NCI-H2029 treated with DMSO at 0.1 percent for 48 hours (cell line): ENCODE measurements around the gene SLC34A1.

ENCODE experiments used
- DNase-seq: peaks from one replicate; lab custom pipeline; 2025; lab: John Stamatoyannopoulos, UW

Gene SLC34A1

GRCh38 chr5:177432143-177432838 is 48.1 kb downstream of the SLC34A1 start:
- no peak for DNase-seq

DNA sequence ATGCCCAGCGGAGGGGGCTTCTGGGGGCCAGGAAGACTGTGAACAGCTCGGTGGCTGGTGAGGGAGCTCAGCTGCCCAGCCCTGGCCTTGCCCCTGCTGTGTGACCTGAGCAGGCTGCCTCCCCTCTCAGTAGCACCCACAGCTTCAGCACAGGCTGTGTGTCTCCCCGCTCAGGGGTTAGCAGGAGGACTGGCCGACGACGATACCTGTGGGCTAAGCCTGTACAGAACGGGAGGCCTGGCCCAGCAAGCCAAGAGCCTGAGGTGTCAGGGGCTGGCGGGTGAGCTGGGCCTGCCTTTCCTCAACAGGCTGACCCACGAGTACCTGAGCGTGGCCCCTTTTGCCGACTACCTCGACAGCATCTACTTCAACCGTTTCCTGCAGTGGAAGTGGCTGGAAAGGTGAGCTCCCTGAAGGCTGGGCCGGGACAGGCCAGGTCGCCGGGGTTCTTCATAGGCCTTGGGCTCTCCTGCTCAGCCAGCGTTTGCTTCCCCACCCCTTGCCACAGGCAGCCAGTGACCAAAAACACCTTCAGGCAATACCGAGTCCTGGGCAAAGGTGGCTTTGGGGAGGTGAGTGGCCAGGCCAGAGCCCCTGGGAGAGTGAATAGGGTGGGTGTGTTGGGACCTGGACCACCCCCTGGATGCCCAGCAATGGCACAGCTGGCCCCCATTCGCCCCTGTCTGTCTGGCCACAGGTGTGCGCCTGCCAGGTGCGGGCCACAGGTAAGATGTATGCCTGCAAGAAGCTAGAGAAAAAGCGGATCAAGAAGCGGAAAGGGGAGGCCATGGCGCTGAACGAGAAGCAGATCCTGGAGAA is 48.8 kb downstream of the SLC34A1 start:
- no peak for DNase-seq

GRCh38 chr5:177433658-177434217 is 49.5 kb downstream of the SLC34A1 start:
- no peak for DNase-seq

DNA sequence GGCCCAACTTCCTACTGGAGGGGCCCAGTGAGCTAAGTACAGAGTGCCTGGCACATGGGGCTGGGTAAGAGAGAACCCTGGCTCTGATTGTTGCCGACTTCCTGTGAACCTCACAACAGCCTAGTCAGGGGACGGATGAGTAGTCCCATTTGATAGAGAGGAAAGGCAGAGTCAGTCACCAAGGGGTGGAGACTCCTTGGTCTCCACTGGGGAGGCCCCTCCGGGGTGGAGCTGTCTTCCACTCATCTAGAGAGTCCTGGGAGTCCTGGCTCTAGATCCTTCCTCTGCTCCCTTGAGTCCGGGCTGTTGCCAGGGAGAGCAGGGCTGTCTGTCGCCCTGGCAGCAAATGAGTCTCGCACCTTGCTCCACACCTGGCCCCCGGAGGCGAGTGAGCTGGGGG is 50.2 kb downstream of the SLC34A1 start:
- no peak for DNase-seq

- DNase-seq = no peak
These were observed 50.9 kb downstream of the SLC34A1 start for GRCh38 chr5:177434942-177435738.

DNA sequence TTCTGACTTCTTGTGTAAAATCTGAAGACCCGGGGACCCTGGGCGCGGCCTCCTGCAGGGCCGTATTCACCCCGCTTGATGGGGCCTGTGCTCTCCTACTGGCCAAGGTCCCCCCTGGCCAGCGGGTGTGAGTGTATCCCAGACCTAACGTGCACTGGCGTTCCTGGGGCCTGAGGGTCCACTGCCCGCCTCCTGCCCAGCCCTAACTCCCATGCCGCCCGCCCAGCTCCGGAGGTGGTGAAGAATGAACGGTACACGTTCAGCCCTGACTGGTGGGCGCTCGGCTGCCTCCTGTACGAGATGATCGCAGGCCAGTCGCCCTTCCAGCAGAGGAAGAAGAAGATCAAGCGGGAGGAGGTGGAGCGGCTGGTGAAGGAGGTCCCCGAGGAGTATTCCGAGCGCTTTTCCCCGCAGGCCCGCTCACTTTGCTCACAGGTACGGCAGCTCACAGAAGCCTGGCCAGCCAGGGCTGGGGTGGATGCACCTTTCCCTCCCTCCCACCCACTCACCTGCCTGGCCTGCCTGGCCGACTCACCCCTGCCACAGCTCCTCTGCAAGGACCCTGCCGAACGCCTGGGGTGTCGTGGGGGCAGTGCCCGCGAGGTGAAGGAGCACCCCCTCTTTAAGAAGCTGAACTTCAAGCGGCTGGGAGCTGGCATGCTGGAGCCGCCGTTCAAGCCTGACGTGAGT is 51.8 kb downstream of the SLC34A1 start:
- DNase-seq = no peak

DNA sequence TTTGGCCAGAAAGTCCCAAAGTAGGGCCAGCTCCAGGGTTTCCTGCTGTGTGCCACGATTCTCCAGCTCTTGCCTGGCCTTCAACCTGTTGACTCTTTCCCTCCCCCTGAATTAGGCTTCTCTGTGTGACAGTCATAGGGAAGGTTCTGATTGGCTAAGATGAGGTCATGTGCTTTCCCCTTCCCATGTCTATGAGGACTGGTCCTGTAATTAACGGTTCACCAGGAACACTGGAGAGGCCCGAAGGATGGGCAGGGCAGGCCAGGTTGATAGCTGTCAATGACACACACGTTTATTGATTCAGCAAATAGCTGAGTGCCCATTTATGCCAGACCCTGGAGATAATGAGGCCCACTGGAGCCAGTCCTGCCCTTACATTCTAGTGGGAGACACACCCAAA is 53.4 kb downstream of the SLC34A1 start:
- no peak for DNase-seq

GRCh38 chr5:177438468-177438867 is 54.2 kb downstream of the SLC34A1 start:
- no peak for DNase-seq

GRCh38 chr5:177439518-177440053 is 55.4 kb downstream of the SLC34A1 start:
- no peak for DNase-seq

DNA sequence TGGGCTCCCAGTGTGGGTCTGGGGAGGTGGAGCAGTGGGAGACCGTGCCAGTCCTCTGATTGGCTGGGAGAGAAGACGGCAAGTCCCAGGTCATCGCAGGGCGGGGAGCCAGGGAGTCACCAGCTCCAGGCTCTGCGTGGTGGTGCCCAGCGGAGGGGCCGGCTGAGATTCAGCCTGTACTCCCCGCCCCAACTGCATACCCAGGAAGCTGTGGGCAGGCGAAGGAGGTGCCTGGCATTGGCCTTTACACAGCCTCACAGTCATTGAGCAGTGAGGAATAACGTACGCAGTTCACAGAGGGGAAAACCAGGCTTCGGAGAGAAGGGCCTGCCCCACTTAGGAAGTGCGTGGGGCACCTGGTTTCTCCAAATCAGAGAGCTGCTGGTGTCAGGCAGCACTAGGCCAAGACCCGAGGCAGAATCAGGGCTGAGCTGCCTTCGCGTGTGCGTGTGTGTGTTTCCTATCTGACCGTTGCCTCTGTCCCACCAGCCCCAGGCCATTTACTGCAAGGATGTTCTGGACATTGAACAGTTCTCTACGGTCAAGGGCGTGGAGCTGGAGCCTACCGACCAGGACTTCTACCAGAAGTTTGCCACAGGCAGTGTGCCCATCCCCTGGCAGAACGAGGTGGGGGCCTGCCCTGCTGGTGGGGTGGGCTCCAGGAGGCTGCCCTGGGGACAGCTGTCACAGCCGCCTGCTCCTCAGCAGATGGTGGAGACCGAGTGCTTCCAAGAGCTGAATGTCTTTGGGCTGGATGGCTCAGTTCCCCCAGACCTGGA is 56.2 kb downstream of the SLC34A1 start:
- no peak for DNase-seq

- DNase-seq = no peak
These were observed 57.0 kb downstream of the SLC34A1 start for GRCh38 chr5:177440990-177441780.

GRCh38 chr5:177442066-177442826 is 58.0 kb downstream of the SLC34A1 start:
- DNase-seq = no peak

- no peak for DNase-seq
These were observed 59.1 kb downstream of the SLC34A1 start for GRCh38 chr5:177443144-177443983.

DNA sequence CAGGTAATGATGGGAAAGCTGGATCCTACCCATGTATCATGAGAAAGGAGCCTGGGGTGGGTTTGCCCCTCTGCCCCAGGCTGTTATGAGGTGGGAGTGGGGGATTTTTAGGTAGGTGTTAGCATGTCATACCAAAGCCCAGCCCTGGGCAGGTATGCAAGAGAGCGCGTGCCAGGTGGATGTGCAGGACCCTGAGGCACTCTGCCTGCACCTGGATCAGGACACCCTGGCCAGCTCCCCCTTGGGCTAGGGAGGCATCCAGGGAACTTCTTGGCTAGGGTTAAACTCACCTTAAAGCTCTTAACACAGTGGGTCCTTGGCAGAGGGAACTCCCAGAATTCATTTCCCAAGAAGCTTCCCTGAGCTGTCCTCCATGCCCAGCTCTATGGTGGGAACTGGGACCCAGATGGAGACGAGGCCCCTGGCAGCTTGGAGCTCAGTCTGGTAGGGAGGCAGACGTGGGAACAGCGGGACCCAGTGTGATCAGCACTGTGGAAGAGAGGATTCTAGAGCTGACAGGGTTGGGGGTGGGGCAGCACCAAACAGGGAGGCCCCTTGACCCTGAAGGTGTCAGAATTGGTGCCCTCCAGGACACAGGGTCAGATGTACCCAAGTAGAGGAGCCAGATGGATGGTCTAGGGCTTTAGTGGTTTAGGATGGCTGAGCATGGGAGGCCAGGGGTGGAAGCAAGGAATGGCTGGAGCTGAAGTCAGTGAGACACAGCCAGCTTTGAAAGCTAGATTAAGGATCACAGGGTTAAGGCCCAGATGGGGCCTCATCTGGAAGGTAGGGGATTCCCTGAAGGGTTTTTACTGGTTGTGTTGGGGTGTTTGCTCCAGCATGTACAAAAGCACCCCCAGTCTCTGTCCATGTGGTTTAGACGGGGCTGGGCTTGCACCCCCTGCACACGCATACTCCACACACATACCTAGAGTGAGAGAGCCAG is 60.1 kb downstream of the SLC34A1 start:
- DNase-seq = no peak

DNA sequence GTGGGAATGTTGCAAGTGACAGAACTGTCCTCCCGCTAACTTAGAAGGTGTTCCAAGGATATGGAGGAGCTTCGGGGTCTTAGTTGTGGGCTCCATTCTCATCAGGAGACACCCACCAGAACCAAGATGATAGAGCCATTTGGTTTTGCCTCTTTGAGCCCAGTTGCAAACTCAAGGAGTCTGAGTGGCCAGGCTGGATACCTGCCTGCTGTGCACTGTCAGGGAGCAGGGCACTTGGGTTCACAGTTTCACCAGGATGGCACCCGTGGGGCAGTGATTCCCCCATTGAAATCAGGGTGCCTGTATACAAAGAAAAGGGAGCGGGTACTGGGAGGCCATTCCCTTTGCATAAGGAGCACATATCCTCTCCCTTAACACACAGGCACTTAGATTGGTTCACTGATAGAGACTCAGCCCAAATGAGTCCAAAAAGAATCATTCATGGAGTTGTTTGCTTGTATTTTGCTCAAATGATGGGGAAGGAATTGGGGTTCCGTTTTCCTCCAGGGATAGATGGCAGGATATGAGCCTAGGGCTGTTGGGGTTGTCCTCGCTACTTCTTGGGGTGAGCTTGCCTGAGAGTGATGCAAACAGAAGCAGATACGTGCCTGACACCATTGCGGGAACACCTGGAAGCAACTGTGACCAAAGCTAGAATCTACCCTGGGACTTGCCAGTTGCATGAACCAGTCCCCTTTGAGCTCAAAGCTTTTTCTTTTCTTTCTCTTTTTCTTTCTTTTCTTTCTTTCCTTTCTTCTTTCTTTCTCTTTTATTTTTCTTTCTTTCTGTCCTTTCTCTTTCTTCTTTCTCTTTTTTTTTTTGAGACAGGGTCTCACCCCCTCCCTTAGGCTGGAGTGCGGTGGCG is 61.0 kb downstream of the SLC34A1 start:
- DNase-seq = no peak

GRCh38 chr5:177445917-177446199 is 61.6 kb downstream of the SLC34A1 start:
- DNase-seq = no peak
